Activated naive CD4-positive, alpha-beta T cell treated with anti-CD3 and anti-CD28 coated beads, Interleukin-2, amount 50 U/mL, for 24 hours (primary cell): ENCODE results near the gene DKC1.
A peak's percentile ranks its signal among the peaks of the same experiment; 100 is the strongest.

ENCODE experiments used
- H3K27ac Mint-ChIP-seq: one replicate; pipeline ENCODE4 v1.8.0; 2021; ENCODE audit warnings: mild to moderate bottlenecking, mixed read lengths
- H3K27me3 Mint-ChIP-seq: one replicate; pipeline ENCODE4 v1.8.0; 2021; ENCODE audit warnings: mixed read lengths
- H3K36me3 Mint-ChIP-seq: one replicate; pipeline ENCODE4 v1.8.0; 2021; ENCODE audit warnings: mixed read lengths
- H3K4me1 Mint-ChIP-seq: one replicate; pipeline ENCODE4 v1.8.0; 2021; ENCODE audit warnings: mixed read lengths
- H3K4me3 Mint-ChIP-seq: one replicate; pipeline ENCODE4 v1.8.0; 2021; ENCODE audit warnings: mild to moderate bottlenecking, mixed read lengths
- H3K9me3 Mint-ChIP-seq: one replicate; pipeline ENCODE4 v1.8.0; 2021; ENCODE audit warnings: mixed read lengths

The DKC1 gene

DNA sequence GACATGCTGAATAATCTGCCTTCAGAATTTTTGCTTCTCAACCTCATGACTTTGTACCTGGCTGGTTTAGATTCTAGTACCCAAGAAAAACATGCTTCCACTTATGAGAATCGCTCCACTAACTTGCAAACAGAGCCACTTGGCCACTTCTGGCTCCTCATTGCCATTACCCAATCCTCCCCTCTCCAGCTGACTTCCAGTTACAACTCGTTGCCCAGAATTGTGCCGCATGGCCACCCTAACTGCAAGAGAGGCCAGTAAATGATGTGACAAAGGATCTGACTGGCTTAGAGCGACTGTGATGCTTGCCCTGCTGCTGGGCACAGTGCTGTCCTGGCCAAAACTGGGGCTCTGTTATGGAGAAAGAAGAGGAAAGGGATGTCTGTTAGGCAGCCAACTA lies 4.0 kb upstream of the DKC1 start:
- Mint-ChIP-seq H3K27ac (no peak overlapping the region), H3K27me3 (no peaks in the 10 kb centered on the region), H3K36me3 (no peaks in the 10 kb centered on the region), H3K4me1 (peaks cover 11% of the 10 kb centered on the region), H3K4me3 (no peak overlapping the region), H3K9me3 (no peaks in the 10 kb centered on the region)

DNA sequence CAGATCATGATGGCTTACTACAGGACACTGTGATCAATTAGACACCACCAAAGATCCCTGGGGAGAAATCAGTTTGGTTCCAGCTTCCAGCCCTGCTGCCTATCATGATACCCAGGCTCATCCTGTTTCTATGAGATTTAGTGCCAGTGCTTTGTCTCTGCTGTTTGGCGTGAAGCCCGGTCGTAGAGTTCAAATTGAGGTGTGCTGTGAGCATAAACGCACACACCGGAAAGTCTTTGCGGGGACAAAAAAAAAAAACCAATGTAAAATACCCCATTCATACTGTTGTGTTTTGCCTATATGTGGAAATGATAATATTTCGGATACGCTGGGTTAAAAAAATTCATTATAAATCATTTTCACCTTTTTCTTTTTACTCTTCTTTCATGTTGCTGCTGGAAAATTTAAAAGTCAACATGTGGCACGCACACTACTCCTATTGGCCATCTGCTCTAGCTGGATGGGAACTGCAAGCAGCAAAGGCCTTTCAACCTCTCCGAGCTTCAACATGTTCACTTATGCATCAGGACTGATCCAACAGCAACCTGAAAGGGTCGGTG lies 607 bp upstream of the DKC1 start:
- no peaks in the 10 kb centered on the region for H3K27me3 Mint-ChIP-seq
- peaks cover 20% of the 10 kb centered on the region for H3K4me1 Mint-ChIP-seq
- H3K36me3 Mint-ChIP-seq: peaks cover 10% of the 10 kb centered on the region
- H3K4me3 Mint-ChIP-seq: peak overlapping the region; percentile 90
- H3K27ac Mint-ChIP-seq: peak overlapping the region; percentile 95
- no peaks in the 10 kb centered on the region for H3K9me3 Mint-ChIP-seq

DNA sequence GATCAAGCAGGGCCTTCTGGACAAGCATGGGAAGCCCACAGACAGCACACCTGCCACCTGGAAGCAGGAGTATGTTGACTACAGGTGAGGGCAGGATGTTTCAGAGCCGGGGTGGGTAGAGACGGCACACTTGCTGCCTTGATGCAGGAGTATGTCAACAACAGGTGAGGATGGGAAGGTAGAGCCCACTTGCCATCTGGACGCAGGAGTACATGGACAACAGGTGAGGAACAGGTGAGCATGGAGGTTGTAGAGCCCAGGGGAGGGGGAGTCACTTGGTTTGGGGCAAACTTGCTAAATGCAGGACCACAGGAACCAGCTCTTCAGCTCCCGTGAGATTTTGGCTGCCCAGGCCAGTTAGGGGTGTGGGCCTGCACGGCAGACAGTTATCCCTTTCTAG lies 12.0 kb downstream of the DKC1 start:
- peaks cover 13% of the 10 kb centered on the region for H3K36me3 Mint-ChIP-seq
- H3K4me3 Mint-ChIP-seq: no peak overlapping the region
- no peaks in the 10 kb centered on the region for H3K27me3 Mint-ChIP-seq
- H3K9me3 Mint-ChIP-seq: no peaks in the 10 kb centered on the region
- H3K27ac Mint-ChIP-seq: no peak overlapping the region
- peaks cover 29% of the 10 kb centered on the region for H3K4me1 Mint-ChIP-seq

DNA sequence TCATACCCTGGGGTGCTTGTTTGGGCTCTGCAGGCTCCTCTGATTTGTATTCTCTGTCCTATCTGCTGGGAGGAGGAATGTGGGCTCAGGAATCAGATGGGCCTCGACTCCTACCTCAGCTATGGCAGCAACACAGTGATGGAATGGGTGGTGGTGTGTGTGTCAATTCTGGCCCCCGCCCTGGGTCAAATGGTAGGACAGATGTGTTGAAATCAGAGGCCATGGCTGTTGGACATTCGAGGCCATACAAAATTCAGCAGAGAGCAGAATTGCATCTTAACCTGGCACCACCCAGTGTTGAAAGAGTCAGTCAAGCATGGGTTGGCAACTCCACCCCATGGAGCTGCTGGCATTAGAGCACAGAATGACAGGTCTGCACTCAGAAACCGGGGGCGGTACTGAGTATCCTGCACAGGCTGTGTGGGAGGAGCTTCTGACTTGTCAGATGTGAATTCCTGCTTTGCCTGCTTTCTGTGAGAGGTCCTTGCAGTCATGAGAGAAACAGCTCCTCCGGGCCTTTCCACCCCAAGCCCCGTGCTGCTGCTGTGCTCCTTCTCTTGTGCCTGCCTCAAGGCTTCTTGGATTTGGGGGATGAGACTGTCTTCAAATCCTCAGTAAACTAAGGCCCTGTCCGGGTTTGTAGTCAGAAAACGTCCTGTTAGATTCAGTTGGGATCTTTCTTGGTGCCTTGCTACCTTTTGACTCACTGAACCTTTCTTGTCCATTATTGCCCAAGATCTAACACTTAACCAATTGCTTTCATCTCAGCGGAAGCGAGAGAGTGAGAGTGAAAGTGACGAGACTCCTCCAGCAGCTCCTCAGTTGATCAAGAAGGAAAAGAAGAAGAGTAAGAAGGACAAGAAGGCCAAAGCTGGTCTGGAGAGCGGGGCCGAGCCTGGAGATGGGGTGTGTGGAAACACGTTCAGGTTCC lies 13.0 kb downstream of the DKC1 start:
- H3K27ac Mint-ChIP-seq: no peak overlapping the region
- H3K27me3 Mint-ChIP-seq: no peaks in the 10 kb centered on the region
- H3K9me3 Mint-ChIP-seq: no peaks in the 10 kb centered on the region
- peak overlapping the region; percentile 7 for H3K4me3 Mint-ChIP-seq
- H3K36me3 Mint-ChIP-seq: peaks cover 13% of the 10 kb centered on the region
- H3K4me1 Mint-ChIP-seq: peaks cover 29% of the 10 kb centered on the region

DNA sequence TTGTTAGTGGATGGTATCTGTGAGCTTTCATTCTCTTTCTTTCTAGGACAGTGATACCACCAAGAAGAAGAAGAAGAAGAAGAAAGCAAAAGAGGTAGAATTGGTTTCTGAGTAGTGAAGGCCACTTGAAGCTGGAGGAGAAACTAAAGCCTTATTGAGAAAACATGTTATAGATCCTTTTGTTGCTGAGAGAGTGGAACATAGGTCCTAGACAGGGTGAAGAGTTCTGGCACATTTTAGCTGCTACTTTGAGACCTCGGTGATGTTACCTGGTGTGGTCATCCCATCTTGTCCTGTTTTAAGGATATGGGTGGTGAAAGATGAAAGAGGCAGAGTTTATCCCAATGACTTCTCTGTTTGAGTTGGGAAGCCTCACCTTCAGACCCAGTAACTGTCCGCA lies 14.1 kb downstream of the DKC1 start:
- H3K36me3 Mint-ChIP-seq: peaks cover 11% of the 10 kb centered on the region
- no peaks in the 10 kb centered on the region for H3K27me3 Mint-ChIP-seq
- peak overlapping the region; percentile 35 for H3K27ac Mint-ChIP-seq
- H3K4me1 Mint-ChIP-seq: peaks cover 24% of the 10 kb centered on the region
- H3K4me3 Mint-ChIP-seq: no peak overlapping the region
- H3K9me3 Mint-ChIP-seq: no peaks in the 10 kb centered on the region

DNA sequence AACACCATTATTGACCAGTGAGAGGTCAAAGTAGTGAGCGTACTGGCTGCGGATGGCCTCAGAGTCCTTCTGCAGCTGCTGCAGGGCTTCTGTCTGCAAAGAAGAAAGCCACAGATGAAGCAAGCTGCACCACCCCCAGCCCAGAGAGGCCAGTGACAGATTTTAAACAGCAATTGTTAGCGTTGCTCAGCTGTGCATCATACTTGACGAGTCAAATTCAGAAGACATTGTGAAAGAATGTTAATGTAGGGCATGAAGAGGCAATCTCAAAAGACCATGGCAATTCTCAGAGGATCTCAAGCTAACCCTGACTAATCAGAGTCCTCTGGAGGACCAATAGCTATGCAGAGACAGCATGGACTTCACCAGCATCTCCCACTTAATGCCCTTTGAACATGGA lies 16.6 kb downstream of the DKC1 start:
- H3K27ac Mint-ChIP-seq: no peak overlapping the region
- no peaks in the 10 kb centered on the region for H3K9me3 Mint-ChIP-seq
- H3K4me3 Mint-ChIP-seq: no peak overlapping the region
- H3K27me3 Mint-ChIP-seq: no peaks in the 10 kb centered on the region
- peaks cover 5% of the 10 kb centered on the region for H3K36me3 Mint-ChIP-seq
- peaks cover 27% of the 10 kb centered on the region for H3K4me1 Mint-ChIP-seq

DNA sequence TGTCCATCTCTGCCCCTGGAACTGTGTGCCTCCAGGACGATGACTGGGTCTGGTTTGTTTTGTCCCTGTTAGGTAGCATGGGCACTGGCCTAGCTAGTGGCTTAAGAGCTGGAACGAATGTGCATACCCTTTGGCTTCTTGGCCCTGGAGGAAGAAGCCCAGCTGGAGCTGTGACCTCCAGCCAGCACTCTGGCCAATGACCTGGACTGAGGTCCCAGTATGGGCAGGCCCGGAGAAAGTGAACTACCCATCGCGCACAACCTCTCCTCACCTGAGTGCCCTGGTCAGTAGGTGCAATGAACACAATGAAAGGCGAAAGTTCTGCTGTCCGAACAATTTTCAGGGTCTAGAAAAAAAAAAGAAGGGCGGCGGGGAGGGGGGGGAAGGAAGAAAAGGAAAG lies 18.3 kb downstream of the DKC1 start:
- no peaks in the 10 kb centered on the region for H3K9me3 Mint-ChIP-seq
- H3K4me3 Mint-ChIP-seq: no peak overlapping the region
- H3K4me1 Mint-ChIP-seq: peaks cover 22% of the 10 kb centered on the region
- no peak overlapping the region for H3K27ac Mint-ChIP-seq
- H3K36me3 Mint-ChIP-seq: peaks cover 3% of the 10 kb centered on the region
- no peaks in the 10 kb centered on the region for H3K27me3 Mint-ChIP-seq

DNA sequence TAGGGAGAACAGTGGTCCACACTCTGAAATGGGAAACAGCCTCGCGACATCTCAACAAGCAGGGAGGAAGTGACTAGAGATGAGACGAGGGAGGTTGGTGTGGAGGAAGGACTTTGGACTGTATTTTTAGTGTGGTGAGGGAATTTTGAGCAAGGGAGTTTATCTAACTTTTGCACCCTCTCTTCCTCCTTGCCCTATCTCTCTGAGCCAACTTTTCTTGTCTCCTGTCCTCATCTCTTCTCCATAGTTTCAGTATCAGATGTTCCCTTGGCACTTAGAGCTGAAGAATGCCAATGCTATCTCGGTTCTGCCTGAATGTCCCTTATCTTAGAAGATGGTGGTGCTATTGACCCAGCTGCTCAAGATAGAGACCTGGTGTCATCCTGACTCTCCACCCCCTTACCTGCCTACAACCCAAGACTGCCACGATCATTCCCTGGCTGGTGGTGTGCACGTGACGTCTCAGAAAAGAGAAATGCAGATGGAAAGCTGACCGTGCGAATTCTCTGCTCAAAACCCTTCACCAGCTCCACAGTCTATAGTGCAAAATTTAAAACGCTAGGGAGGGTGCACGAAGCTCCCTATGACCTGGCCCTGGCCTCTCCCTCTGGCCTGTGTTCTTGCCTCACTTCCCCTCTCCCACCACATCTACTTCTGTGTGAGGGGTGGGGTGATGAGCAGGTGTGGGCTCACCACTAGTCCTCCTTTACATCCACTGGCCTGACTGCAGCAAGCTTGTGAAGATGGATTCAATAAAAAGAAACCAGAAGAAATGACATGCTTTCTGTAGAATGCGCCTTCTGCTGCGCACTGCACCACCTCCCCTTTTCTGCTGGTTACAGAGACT lies 21.7 kb downstream of the DKC1 start:
- Mint-ChIP-seq H3K9me3 (no peaks in the 10 kb centered on the region), H3K4me1 (peaks cover 19% of the 10 kb centered on the region), H3K4me3 (peak overlapping the region; percentile 74), H3K36me3 (no peaks in the 10 kb centered on the region), H3K27me3 (no peaks in the 10 kb centered on the region), H3K27ac (peak overlapping the region; percentile 59)

DNA sequence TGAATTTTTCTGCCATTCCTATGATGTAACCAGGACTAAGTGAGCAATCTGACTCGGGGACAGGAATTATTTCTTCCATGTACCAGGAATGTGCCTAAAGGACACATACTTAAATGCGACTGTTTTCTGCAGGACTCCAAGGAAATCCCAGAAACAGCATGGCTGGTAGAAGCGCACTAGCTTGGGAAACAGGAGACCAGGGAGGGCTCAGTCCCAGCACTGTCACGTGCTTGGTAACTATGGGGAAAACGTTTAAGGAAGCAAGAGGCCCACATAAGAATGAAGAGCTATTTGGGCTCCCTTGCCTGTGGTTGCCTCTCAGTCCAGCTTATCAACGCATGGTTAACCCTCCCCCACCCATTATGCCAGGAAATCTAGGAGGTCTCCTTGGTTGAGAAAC lies 23.1 kb downstream of the DKC1 start:
- H3K27ac Mint-ChIP-seq: no peak overlapping the region
- H3K9me3 Mint-ChIP-seq: no peaks in the 10 kb centered on the region
- no peaks in the 10 kb centered on the region for H3K27me3 Mint-ChIP-seq
- peaks cover 19% of the 10 kb centered on the region for H3K4me1 Mint-ChIP-seq
- no peaks in the 10 kb centered on the region for H3K36me3 Mint-ChIP-seq
- no peak overlapping the region for H3K4me3 Mint-ChIP-seq

DNA sequence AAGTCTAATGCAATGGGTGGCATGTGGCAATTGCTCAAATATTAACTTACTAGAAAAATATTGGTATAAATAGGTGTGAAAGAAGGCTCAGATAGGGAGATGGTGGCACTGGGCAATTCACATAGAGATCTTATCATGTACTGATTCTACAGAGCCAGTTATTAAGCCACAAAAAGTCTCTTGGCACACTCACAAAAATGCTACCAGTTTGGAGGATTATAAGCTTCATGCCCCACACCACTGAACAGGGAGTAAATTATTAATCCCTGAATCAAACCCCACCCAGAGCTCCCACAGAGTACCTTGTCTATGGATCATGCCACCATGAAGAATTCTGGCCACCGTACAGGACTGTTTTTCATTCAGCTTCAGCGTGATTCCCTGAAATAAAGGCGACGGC lies 28.8 kb downstream of the DKC1 start:
- H3K4me1 Mint-ChIP-seq: peaks cover 9% of the 10 kb centered on the region
- H3K4me3 Mint-ChIP-seq: no peak overlapping the region
- no peaks in the 10 kb centered on the region for H3K27me3 Mint-ChIP-seq
- H3K9me3 Mint-ChIP-seq: no peaks in the 10 kb centered on the region
- no peaks in the 10 kb centered on the region for H3K36me3 Mint-ChIP-seq
- H3K27ac Mint-ChIP-seq: no peak overlapping the region

DNA sequence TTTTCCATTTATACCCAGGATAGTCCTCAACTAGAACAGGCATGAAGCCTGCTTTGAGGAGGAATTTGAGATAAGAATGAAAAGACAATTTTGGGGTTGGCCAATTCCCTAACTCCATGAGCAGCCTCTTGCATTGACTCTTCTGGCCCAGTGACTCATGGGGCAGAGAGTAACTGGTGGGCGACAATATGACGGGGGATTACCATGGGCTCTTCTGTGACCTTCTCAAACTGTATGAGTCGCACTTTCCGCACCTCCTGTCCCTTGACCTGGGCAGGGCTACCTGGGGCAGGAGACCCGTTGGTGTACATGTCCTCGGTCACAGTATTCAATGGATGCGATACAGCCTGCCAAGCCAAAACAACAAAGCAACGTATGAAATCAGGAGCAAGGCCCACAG lies 29.3 kb downstream of the DKC1 start:
- H3K27me3 Mint-ChIP-seq: no peaks in the 10 kb centered on the region
- no peak overlapping the region for H3K4me3 Mint-ChIP-seq
- no peak overlapping the region for H3K27ac Mint-ChIP-seq

DNA sequence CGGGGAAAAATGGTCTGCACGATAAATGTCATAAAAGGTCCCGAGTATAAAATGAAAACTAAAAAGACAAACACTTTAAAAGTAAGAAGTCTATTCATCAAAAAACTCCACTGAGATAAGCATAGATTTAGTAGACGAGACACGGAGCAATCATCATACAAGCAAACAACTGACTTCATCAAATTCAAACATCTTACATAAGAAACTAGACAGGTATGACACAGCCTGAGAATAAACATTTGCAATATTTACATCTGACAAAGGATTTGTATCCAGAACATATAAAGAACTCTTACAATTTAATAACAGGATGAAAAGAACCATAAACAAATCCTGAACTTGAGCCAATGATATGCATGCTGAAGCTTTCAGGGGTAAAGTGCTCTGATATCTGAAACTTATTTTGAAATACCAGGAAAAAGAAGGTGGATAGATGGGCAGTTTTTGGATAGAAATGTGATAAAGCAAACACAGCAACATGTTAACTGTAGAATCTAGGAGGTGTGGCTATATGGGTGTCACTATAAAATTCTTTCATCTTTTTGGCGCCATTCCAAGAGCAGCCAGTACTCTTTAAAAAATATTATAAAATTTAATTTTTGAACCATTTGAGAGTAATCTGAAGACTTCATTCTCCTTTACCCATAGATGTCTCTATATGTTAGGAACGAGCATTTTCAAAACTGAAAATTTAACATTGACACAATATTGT lies 30.6 kb downstream of the DKC1 start:
- no peak overlapping the region for H3K4me3 Mint-ChIP-seq
- no peak overlapping the region for H3K27ac Mint-ChIP-seq
- no peaks in the 10 kb centered on the region for H3K36me3 Mint-ChIP-seq
- peaks cover 20% of the 10 kb centered on the region for H3K4me1 Mint-ChIP-seq
- H3K9me3 Mint-ChIP-seq: no peaks in the 10 kb centered on the region
- H3K27me3 Mint-ChIP-seq: no peaks in the 10 kb centered on the region

More for the DNA sequence above, 29.3 kb downstream of the DKC1 start:
- Mint-ChIP-seq H3K36me3 (no peaks in the 10 kb centered on the region), H3K4me1 (peaks cover 9% of the 10 kb centered on the region), H3K9me3 (no peaks in the 10 kb centered on the region)

DNA sequence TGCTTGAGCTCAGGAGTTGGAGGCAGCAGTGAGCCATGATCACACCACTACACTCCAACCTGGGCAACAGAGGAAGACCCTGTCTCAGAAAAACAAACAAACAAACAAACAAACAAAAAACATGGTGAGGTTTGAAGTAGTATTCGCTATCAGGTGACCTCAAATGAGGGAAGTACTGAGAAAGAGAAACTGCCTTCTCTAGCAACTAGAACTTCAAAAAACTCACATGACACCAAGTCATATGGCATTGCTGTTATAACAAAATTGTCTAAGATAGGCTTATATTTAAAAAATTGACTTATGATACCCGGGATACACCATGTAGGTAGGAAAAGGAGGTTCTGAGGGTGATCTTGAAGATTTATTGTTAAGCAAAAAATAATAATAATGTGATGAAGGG lies 32.4 kb downstream of the DKC1 start:
- no peaks in the 10 kb centered on the region for H3K9me3 Mint-ChIP-seq
- H3K4me1 Mint-ChIP-seq: peaks cover 36% of the 10 kb centered on the region
- H3K4me3 Mint-ChIP-seq: no peak overlapping the region
- H3K27me3 Mint-ChIP-seq: no peaks in the 10 kb centered on the region
- peaks cover 2% of the 10 kb centered on the region for H3K36me3 Mint-ChIP-seq
- no peak overlapping the region for H3K27ac Mint-ChIP-seq

DNA sequence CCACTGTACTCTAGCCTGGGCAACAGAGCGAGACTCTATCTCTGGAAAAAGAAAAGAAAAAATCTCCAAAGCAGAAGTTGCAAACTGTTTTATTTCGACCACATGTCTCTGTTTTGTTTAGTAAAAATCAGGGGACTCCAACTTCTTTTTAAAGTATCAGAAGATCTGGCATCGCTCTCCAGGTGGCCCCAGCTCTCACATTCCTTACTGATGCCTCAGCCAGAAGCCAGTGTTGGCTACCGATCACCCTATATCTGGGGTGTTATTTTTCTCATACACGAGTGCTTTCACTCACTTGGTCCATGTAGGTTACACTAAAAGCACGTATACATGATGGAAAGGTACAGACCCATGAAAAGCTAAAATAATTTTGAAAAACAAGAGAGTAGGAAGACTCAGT lies 34.3 kb downstream of the DKC1 start:
- Mint-ChIP-seq H3K36me3 (peaks cover 2% of the 10 kb centered on the region), H3K4me3 (no peak overlapping the region), H3K9me3 (no peaks in the 10 kb centered on the region), H3K4me1 (peaks cover 50% of the 10 kb centered on the region), H3K27me3 (no peaks in the 10 kb centered on the region), H3K27ac (no peak overlapping the region)

DNA sequence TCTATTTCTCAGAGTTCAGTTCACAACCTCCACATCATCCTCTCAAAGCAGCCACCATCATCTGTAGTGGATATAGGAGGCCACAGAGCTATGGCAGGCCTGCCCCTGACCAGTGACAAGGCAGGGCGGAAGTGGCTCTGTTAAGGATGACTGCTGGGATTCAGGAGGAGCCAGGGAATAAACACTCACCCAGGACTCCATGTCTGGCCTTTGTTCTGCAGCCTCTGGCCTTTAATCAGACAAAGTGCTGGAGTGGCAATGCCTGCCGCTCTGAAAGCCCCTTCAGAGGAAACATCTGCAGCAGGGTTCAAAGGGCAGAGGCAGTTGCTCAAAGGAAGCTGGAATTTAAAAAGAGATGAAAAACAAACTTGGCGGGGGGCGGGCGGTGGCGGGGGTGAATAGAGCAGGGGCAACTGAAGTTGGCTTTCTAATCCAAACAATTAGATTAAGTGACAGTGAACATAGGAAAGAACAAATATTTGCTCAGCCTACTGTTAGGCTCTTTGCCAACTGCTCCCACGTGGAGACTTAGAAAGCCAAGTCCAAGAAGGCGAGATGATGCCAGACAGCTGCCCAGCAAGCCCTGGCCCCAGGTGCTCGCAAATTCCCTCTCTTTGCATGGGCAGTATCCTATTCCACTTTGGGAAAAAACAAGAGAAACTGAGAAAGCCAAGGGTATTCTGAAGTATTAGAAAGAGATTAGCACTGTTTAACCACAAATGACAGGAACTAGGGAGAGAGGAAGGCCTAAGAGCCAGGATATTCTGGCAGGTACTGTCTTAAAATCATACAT lies 37.1 kb downstream of the DKC1 start:
- Mint-ChIP-seq H3K27ac (peak overlapping the region; percentile 83), H3K4me3 (peak overlapping the region; percentile 16)

More for the DNA sequence above, 37.1 kb downstream of the DKC1 start:
- no peaks in the 10 kb centered on the region for H3K9me3 Mint-ChIP-seq
- peaks cover 66% of the 10 kb centered on the region for H3K4me1 Mint-ChIP-seq
- no peaks in the 10 kb centered on the region for H3K27me3 Mint-ChIP-seq
- peaks cover 2% of the 10 kb centered on the region for H3K36me3 Mint-ChIP-seq
